ENCODE measurements around the gene NNMT. TPM values are rescaled to one million over a fixed set of nuclear protein-coding genes. Genes with fewer than 3 reads are reported as not detected.

Gene NNMT
- total RNA-seq, 1 experiment from 2014 or later: not detected

- H2AFZ ChIP-seq (ENCODE audit: low read length): no peak overlapping the region
- no peak overlapping the region for H3T11ph ChIP-seq (ENCODE audit: low read length)
- no CpG with 5 or more reads among the region's 4 CpGs for WGBS (ENCODE audit: extremely low coverage, insufficient read length, low lambda C conversion rate)
- H3K79me1 ChIP-seq (ENCODE audit: insufficient read depth, low read depth, low read length, poor library complexity, severe bottlenecking): no peaks in the 10 kb centered on the region
- Mint-ChIP-seq H3K4me1 (peaks cover 1 to 6% of the 10 kb centered on the region in 2 experiments; a peak in 2 of 4 replicates), H3K4me3 (no peak overlapping the region), H3K9me3 (peaks cover 8 to 17% of the 10 kb centered on the region in 2 experiments), H3K27ac (no peak overlapping the region), H3K27me3 (ENCODE audit: low read depth) (peaks cover 3% of the 10 kb centered on the region; the same call in 1 of the 2 replicates), H3K36me3 (ENCODE audit: insufficient read depth in 1 of 3, low read depth in 3 of 3) (peaks cover 6 to 18% (median 7%) of the 10 kb centered on the region in 3 experiments)
- no peak overlapping the region for H3K4me2 ChIP-seq (ENCODE audit: insufficient read depth, insufficient read length, low read length)
- H2BK15ac ChIP-seq (ENCODE audit: low read depth, low read length): no peak overlapping the region
- H3K9ac ChIP-seq (ENCODE audit: extremely low read depth, insufficient read length, low read length): no peak overlapping the region
- H3K4me1 ChIP-seq (ENCODE audit: insufficient read depth, low read length): no peaks in the 10 kb centered on the region
- H4K91ac ChIP-seq (ENCODE audit: insufficient read length, low read depth, low read length): no peak overlapping the region
- no peak overlapping the region for H2BK5ac ChIP-seq (ENCODE audit: insufficient read length, low read length)
- no peaks in the 10 kb centered on the region for H3K27me3 ChIP-seq (ENCODE audit: insufficient read depth, low read length)
- H2AK5ac ChIP-seq (ENCODE audit: insufficient read length, low read length): no peak overlapping the region
- H4K5ac ChIP-seq (ENCODE audit: insufficient read length, low read depth, low read length): no peak overlapping the region
- peaks cover 5% of the 10 kb centered on the region for H3K9me3 ChIP-seq (ENCODE audit: control insufficient read depth, low read depth, low read length)
- H3K23ac ChIP-seq (ENCODE audit: insufficient read length, low read depth, low read length): no peak overlapping the region
- H3K27ac ChIP-seq (ENCODE audit: insufficient read length, low read depth, low read length): no peak overlapping the region
- no peak overlapping the region for H2BK20ac ChIP-seq (ENCODE audit: low read depth, low read length, poor library complexity, severe bottlenecking)
- no peaks in the 10 kb centered on the region for H3K79me2 ChIP-seq (ENCODE audit: insufficient read depth, low read length)
- H2BK12ac ChIP-seq (ENCODE audit: insufficient read length, low read depth, low read length): no peak overlapping the region
- no peak overlapping the region for H3K14ac ChIP-seq (ENCODE audit: insufficient read depth, low read length)
- no peak overlapping the region for H3K18ac ChIP-seq (ENCODE audit: insufficient read length, low read depth, low read length)
- no peak overlapping the region for H4K8ac ChIP-seq (replicated peaks; ENCODE audit: insufficient read length, low read depth, low read length)
- no peaks in the 10 kb centered on the region for H3K23me2 ChIP-seq (ENCODE audit: insufficient read length, low read depth, low read length, poor library complexity, severe bottlenecking)
- no peak overlapping the region for H3K4ac ChIP-seq (ENCODE audit: low read depth, low read length)
- no peak overlapping the region for H3K56ac ChIP-seq (ENCODE audit: insufficient read length, low read depth, low read length)
- H2BK120ac ChIP-seq (ENCODE audit: low read depth, low read length, poor library complexity, severe bottlenecking): no peak overlapping the region
- H4K20me1 ChIP-seq (ENCODE audit: control insufficient read depth, insufficient read depth, insufficient read length): no peaks in the 10 kb centered on the region
- TF ChIP-seq CTCF (conservative IDR thresholded peaks at IDR 0.05): no peak
- no peak for DNase-seq
Observed at GRCh38 chr11:114326151-114326550, 30.0 kb downstream of the NNMT start.
